Activated CD8-positive, alpha-beta T cell treated with anti-CD3 and anti-CD28 coated beads for 36 hours (primary cell): ENCODE data around the gene FHAD1. TPM values are rescaled to one million over a fixed set of nuclear protein-coding genes. Genes with fewer than 3 reads are reported as not detected.
"Not testable (repeated sequence)": the region's sequence is repeated elsewhere in the genome, so short reads cannot be mapped to it uniquely, and the experiment has no call there.

Source experiments
- ATAC-seq: fragments of 200-7000 bp; cut with Tn5 transposase; one replicate; pipeline ENCODE4 v1.10.0; 2021; ENCODE audit warnings: mild to moderate bottlenecking, moderate library complexity
- CTCF ChIA-PET: fragments of 350-600 bp; sonication (Branson Sonifier 250); formaldehyde crosslinking; loops from one replicate; lab custom pipeline; 2021; ENCODE audit warnings: antibody characterized with exemption; lab: Charles Lee
- POLR2A ChIA-PET: fragments of 350-600 bp; sonication (Branson Sonifier 250); formaldehyde crosslinking; loops from one replicate; lab custom pipeline; 2021; ENCODE audit warnings: antibody characterized with exemption; lab: Charles Lee
- DNase-seq: peaks from one replicate; pipeline ENCODE4 v3.0.0-alpha.2; 2020
- H3K27ac Mint-ChIP-seq: one replicate; pipeline ENCODE4 v1.8.0; 2021; ENCODE audit warnings: mild to moderate bottlenecking, mixed read lengths
- H3K27me3 Mint-ChIP-seq: one replicate; pipeline ENCODE4 v1.8.0; 2021; ENCODE audit warnings: mixed read lengths
- H3K36me3 Mint-ChIP-seq: one replicate; pipeline ENCODE4 v1.8.0; 2021; ENCODE audit warnings: low read depth, mixed read lengths
- H3K4me1 Mint-ChIP-seq: one replicate; pipeline ENCODE4 v1.8.0; 2021; ENCODE audit warnings: low read depth, mixed read lengths
- H3K4me3 Mint-ChIP-seq: one replicate; pipeline ENCODE4 v1.8.0; 2021; ENCODE audit warnings: mild to moderate bottlenecking, moderate library complexity, mixed read lengths
- H3K9me3 Mint-ChIP-seq: one replicate; pipeline ENCODE4 v1.8.0; 2021; ENCODE audit warnings: mixed read lengths
- CTCF ChIP-seq: fragments of 200-600 bp; IDR thresholded peaks from one replicate; pipeline ENCODE4 v1.8.0; 2022; ENCODE audit warnings: antibody characterized with exemption, mild to moderate bottlenecking
- intact Hi-C: fragments of 100-400 bp; cut with micrococcal nuclease; formaldehyde crosslinking; loops from one replicate; pipeline ENCODE4 v1.10.0; 2022
- total RNA-seq, 2 experiments: library from RNA; stranded (reverse); gene quantifications; one replicate each; pipeline ENCODE4 v1.2.3, GENCODE V29; 2021

Gene FHAD1
- total RNA-seq, 2 experiments from 2014 or later, result 0.07 to 0.16 TPM

GRCh38 chr1:15425958-15426357 is 178.9 kb downstream of the FHAD1 start:
- intact Hi-C loops, result no loop called here
- Mint-ChIP-seq H3K4me1 (peaks cover 10% of the 10 kb centered on the region), H3K36me3 (peaks cover 11% of the 10 kb centered on the region), H3K9me3 (no peaks in the 10 kb centered on the region), H3K27ac (peak overlapping the region; percentile 66), H3K4me3 (no peak overlapping the region), H3K27me3 (no peaks in the 10 kb centered on the region)
- ATAC-seq (no peak), DNase-seq (no peak)
- CTCF ChIA-PET, result interaction anchor here (2.0 to 8.4 kb wide), 2 partner anchors 102 to 297 kb away, joined by 5 to 108 read pairs; no protein-coding TSS in a partner anchor
- no peak for TF ChIP-seq CTCF
- POLR2A ChIA-PET, result interaction anchor here (1.2 kb wide), 1 partner anchor 9 kb away, joined by 3 read pairs; no protein-coding TSS in a partner anchor

GRCh38 chr1:15426492-15427279 is 179.7 kb downstream of the FHAD1 start:
- POLR2A ChIA-PET, result interaction anchor here (1.2 to 1.8 kb wide), 2 partner anchors 8 to 11 kb away, joined by 3 to 11 read pairs; no protein-coding TSS in a partner anchor
- intact Hi-C loops, result no loop called here
- no peak for TF ChIP-seq CTCF
- CTCF ChIA-PET, result interaction anchor here (1.1 to 8.4 kb wide), 4 partner anchors 103 to 298 kb away, joined by 3 to 108 read pairs (median 5); no protein-coding TSS in a partner anchor
- H3K36me3 Mint-ChIP-seq, result peaks cover 8% of the 10 kb centered on the region
- ATAC-seq, result no peak
- peak overlapping the region; percentile 66 for H3K27ac Mint-ChIP-seq
- DNase-seq, result no peak
- H3K4me1 Mint-ChIP-seq, result peaks cover 9% of the 10 kb centered on the region
- H3K4me3 Mint-ChIP-seq, result no peak overlapping the region
- no peaks in the 10 kb centered on the region for H3K9me3 Mint-ChIP-seq
- H3K27me3 Mint-ChIP-seq, result no peaks in the 10 kb centered on the region

- DNase-seq, result no peak
- Mint-ChIP-seq H3K27me3 (no peaks in the 10 kb centered on the region), H3K27ac (no peak overlapping the region), H3K4me3 (no peak overlapping the region), H3K4me1 (peaks cover 7% of the 10 kb centered on the region), H3K9me3 (no peaks in the 10 kb centered on the region), H3K36me3 (peaks cover 7% of the 10 kb centered on the region)
- no peak for ATAC-seq
- TF ChIP-seq CTCF, result no peak
- intact Hi-C loops, result no loop called here
- POLR2A ChIA-PET, result interaction anchor here (1.2 to 1.8 kb wide), 3 partner anchors 8 to 104 kb away, joined by 3 to 11 read pairs (median 3); no protein-coding TSS in a partner anchor
- CTCF ChIA-PET, result interaction anchor here (1.1 to 8.4 kb wide), 4 partner anchors 103 to 299 kb away, joined by 3 to 108 read pairs (median 5); no protein-coding TSS in a partner anchor
Measured at GRCh38 chr1:15427280-15427666, 180.2 kb downstream of the FHAD1 start.

- H3K9me3 Mint-ChIP-seq, ATAC-seq, intact Hi-C loops, H3K27me3 Mint-ChIP-seq, DNase-seq, H3K36me3 Mint-ChIP-seq, H3K4me3 Mint-ChIP-seq, H3K4me1 Mint-ChIP-seq, H3K27ac Mint-ChIP-seq: not testable (repeated sequence)
- POLR2A ChIA-PET, result interaction anchor here (1.2 to 1.8 kb wide), 2 partner anchors 12 to 105 kb away, joined by 3 to 11 read pairs; no protein-coding TSS in a partner anchor
- CTCF ChIA-PET, result interaction anchor here (1.2 to 8.4 kb wide), 3 partner anchors 104 to 123 kb away, joined by 3 to 108 read pairs (median 3); no protein-coding TSS in a partner anchor
Measured at GRCh38 chr1:15428252-15428651, 181.2 kb downstream of the FHAD1 start.

GRCh38 chr1:15428815-15429435 is 181.9 kb downstream of the FHAD1 start:
- ATAC-seq, result no peak
- Mint-ChIP-seq H3K27me3 (no peaks in the 10 kb centered on the region), H3K36me3 (peaks cover 7% of the 10 kb centered on the region), H3K9me3 (no peaks in the 10 kb centered on the region), H3K27ac (no peak overlapping the region), H3K4me3 (no peak overlapping the region), H3K4me1 (peaks cover 7% of the 10 kb centered on the region)
- POLR2A ChIA-PET, result interaction anchor here (0.5 kb wide), 1 partner anchor 98 kb away, joined by 3 read pairs; no protein-coding TSS in a partner anchor
- intact Hi-C loops, result no loop called here
- no peak for DNase-seq
- CTCF ChIA-PET, result interaction anchor here (1.2 to 8.4 kb wide), 3 partner anchors 105 to 124 kb away, joined by 3 to 108 read pairs (median 3); no protein-coding TSS in a partner anchor
- no peak for TF ChIP-seq CTCF
